Iris pigment epithelial cell (primary cell): ENCODE data around the gene TUBA3E.
"Not testable (repeated sequence)": the region's sequence is repeated elsewhere in the genome, so short reads cannot be mapped to it uniquely, and the experiment has no call there.

Source experiments
- DNase-seq: peaks from one replicate; pipeline ENCODE4 v3.0.0-alpha.2; 2011; ENCODE audit warnings: low read depth

TUBA3E gene

DNA sequence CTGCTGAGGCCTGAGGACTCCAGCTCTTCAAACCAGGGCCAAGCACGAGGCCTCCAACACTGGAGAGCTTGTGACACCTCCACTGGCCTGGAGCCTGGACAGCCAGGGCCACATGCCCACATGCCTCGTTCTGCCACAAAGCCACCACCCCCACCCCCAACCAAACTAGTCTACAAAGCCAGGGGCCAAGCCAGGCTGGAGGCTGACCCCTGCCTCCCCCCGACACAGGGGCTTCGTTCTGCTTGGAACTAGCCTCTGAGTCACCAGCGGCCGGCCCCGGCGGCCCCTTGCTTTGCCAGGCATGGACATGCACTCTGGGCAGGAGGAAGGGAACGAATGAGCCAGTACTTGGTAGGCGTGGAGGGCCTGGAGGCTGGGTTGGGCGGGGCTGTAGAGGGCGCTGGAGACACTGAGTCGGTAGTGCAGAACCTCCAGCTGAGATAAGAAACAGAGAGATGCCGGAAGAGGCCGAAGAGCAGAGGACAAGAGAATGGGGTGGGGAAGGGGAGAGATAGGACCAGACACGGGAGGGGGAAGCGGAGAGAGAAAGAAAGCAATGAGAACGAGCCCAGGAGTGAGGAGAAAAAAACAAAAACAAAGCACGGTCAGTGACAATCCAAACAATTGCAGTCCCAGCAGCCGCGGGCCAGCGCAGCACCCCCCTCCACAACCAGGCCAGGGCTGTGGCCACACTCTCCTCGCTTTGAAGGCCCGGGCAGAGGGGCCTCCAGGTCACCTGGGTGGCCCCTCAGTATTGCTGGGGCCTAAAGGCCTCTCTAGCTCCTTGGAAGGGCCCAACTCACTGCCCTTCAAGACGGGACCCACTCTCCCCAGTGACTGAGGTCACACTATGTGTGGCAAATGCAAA is 37.2 kb downstream of the TUBA3E start:
- DNase-seq, result not testable (repeated sequence)

- no peak for DNase-seq
Observed at GRCh38 chr2:130160131-130160530, 38.1 kb downstream of the TUBA3E start.

- DNase-seq, result not testable (repeated sequence)
Observed at GRCh38 chr2:130159376-130159775, 38.9 kb downstream of the TUBA3E start.

DNA sequence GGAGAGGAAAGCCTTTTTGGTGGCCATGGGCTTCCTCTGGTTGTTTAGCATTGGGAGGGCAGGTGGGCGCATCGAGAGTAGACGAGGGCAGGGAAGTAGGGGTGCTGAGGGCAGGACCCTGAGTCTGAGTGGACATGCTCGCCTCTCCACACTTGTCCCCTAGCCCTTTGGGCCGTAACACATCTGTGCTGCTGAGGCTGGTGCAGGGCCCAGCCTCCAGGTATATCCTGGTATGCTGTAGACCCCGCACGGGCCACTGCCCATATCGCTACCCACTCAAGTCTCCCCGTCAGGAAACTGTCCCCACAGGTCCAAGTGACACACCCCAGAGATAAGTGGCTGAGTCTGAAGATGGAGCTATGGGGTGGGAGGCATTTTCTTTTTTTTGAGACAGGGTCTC is 39.6 kb downstream of the TUBA3E start:
- no peak for DNase-seq

- DNase-seq, result peak; percentile 17
Observed at GRCh38 chr2:130157825-130158514, 40.3 kb downstream of the TUBA3E start.

DNA sequence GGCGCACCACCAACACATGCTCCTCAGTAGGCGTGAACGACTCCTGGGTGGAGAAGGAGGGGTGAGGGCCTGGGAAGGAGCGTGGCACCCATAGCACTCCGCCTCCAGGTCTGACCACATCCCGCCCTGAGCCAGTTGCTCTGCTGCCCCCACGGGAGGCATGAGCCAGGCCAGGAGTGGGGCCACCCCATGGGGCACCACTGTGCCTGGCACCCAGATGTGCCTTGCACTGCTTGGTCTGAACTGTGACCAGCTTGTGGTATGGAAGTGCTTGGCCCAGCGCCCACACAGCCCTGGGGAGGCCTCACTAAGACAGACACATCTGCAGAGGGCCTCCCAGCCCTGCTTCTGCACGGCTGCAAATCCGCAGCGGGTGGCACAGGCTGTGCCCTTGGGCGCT is 40.9 kb downstream of the TUBA3E start:
- not testable (repeated sequence) for DNase-seq

- no peak for DNase-seq
Observed at GRCh38 chr2:130156624-130157004, 41.6 kb downstream of the TUBA3E start.

- peak; percentile 48 for DNase-seq
Observed at GRCh38 chr2:130155956-130156623, 42.1 kb downstream of the TUBA3E start.

DNA sequence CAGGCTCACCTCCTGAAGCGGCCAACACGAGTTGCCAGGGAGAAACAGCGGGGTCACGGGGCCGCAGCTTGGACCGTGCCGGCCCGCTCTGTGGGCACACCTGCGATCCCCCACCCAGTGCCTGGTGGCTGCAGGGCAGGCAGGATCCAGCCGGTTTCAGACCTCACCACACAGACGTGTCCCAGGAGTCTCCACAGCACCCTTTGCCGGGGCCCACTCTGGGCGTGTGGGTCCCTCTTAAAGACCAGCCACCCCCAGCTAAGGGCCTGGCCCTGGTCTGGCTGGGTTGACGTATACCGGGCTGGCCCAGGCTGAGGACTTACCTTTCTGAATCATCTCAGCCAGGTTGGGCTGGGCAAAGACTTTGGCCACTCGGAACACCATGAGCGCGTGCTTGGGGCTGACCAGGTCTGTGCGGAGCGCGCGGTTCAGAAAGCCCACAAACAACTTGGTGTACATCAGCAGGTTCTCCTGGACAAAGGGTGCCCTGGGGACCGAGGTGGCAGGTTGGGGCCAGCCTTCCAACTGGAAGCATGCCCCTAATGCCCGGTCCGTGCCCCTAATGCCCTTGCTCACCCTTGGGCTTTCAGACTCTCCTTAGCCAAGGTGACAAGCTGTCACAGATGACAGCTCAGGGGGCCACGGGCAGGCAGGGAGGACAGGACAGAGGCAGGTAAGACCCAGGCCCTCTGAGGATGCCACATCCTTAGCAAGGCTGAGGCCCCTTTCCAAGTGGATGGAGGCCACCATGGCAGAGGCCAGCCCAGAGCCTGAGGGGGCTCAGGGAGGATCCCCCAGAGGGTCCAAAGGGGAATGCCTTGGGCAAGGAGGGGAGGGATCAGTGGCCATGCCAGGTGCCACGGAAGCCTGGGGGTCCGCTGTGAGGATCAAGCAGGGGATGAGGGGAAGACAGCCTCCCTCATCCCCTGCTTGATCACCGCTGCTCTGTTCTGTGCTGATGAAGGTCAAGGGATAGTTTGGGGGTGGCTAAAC is 43.2 kb downstream of the TUBA3E start:
- no peak for DNase-seq

GRCh38 chr2:130154423-130154770 is 43.8 kb downstream of the TUBA3E start:
- DNase-seq, result not testable (repeated sequence)

DNA sequence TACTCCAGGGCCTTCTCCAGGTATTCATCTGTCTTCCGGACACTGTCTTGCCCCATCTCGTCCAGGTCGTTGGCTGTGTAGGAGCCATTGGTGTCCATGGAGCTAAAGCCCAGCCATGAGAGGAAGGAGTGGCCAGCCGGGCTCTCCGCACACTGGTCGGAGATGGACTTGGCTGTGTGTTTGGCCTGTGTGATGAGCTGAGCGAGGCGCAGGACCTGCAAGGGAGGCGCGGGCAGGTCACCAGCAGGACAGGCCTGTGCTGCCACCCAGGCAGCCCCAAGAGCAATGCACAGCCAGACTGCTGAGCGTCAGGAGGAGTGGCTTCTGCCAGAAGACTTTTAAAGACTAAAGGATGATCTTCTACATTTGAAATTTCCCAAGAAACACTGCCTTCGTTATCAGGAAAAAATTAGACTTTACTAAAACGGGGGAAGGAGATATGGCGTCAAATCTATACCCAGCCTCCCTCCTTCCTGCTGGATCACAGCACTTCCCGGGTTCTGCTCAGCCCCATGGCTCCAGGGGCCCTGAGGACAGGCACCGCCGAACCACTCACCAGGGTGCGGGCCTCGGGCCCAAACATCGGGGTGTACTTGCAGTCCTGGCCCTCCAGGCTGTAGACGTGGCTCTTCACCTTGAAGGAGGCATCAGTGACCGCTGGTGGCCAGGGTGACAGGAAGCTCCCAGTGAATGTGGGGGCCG is 44.4 kb downstream of the TUBA3E start:
- DNase-seq, result not testable (repeated sequence)

DNA sequence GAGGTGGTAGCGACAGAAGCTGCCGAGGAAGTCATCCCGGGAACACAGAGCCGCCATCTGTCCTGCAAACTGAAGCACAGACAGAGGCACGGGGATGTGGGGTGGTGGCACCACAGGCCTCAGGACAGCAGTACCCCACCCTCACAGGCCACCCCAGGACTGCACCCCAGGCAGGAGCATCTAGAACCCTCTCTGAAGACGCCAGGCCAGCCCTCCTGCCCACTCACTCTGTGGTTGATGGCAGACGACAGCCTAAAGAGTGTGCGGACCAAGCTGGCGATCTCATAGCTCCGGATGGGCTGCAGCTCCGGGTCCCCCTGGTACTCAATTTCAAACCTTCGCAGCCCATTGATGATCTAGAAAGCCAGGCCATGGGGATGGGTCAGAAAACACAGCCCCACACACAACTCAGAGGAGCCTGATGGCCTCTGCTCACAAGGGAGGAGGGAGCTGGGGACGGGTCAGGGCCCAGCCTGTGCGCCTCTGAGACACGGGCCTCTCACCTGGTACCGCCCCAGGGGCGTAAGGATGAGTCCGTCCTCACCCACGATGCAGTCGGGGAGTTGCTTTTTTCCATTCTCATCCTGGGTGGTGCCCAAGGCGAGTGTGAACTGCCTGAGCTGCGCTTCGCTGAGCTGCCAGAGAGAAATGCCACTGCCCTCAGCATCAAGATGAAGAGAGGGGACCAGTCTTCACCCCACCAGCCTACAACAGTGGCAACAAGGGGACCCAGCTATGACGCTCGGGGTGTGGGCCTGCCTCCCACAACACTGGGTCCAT is 45.2 kb downstream of the TUBA3E start:
- no peak for DNase-seq

- not testable (repeated sequence) for DNase-seq
Observed at GRCh38 chr2:130152136-130152815, 46.0 kb downstream of the TUBA3E start.

GRCh38 chr2:130151145-130151512 is 47.1 kb downstream of the TUBA3E start:
- not testable (repeated sequence) for DNase-seq

DNA sequence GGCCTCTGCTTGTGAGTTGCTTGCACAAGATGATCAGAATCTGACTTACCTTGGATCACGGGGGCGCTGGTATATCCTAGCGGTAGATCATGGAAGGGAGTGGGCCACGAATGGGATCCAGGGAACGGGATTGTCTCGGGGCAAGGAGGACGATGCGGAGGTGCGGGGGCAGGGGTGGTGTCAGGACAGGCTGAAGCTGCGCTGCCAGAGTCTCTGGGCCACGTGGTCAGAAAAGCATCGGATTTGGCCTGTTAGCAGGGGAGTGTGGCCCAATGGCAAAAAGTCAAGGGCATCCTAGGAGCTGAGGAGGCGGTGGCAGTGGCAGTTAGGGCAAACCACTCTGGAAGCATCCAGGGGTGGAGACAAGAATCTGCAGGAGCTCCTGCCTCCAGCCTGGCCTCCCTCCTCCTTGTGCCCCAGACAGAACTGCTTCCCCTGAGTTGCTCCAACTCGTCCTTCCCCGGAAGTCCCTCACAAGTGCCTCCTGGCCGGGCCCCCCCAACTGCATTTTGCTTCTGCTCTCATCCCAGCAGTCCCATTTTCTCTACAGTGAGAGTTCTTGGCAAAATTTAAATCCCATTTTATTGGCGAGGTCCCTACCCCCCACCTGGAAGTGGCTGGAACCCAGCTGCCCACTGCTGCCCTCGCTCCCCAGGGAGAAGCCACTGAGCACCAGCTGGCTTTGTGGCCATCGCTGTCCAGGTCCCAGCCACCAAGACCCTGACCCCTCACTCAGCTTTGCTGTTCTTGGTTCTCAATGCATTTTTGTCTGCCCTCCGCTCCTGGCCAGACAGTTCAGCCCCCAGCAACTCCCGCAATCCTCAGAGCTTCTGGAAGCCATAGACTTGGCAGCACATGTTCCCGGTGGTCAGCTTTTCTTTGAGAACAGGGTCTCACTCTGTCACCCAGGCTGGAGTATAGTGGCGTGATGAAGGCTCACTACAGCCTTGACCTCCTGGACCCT is 47.8 kb downstream of the TUBA3E start:
- no peak for DNase-seq

DNA sequence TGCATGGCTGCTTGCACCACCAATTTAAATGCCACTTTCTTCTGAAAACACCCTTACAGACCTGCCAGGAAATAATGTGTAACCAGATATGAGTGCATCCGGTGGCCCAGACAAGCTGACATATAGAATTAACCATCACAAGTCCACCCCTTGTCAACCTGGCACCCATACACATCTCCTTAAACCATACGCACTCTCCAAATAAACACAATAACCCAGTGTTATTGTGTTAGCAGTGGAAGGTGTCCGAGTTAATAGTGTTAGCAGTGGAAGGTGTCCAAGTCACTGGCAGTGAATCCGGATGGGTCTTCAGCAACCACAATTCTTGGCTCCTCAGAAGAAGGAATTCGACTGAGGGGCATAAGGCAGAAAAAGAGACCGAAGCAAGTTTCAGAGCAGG is 49.7 kb downstream of the TUBA3E start:
- not testable (repeated sequence) for DNase-seq

DNA sequence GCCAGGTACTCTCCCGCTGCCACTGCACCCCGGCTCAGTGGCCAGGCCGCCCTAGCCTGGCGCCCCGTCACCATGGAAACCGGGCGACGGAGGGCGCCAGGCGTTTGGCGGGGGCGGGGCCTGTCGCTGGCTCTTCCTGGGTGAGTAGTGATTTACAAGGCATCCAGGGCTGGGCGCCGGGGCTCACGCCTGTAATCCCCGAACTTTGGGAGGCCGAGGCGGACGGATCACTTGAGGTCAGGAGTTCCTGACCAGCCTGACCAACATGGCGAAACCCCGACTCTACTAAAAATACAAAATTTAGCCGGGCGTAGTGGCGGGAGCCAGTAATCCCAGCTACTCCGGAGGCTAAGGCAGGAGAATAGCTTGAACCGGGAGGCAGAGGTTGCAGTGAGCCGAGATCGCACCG is 53.2 kb downstream of the TUBA3E start, which contains the start of gene CCDC74B:
Gene CCDC74B, minus strand, starts transcription at position 107 of the 409 bp plus-strand sequence. CDS start 116 bp downstream, outside the sequence.
- DNase-seq, result peak; percentile 25
